Naive B cell (primary cell): ENCODE measurements around the gene AP4M1. TPM values are rescaled to one million over a fixed set of nuclear protein-coding genes. Genes with fewer than 3 reads are reported as not detected.

Experiments used
- ATAC-seq, 2 donors: fragments of 150-1000 bp; cut with Tn5 transposase; 2 replicates each; pipeline ENCODE4 v1.10.0; 2021; ENCODE audit warnings: low read depth in 2 of 2, mild to moderate bottlenecking in 2 of 2, moderate library complexity in 2 of 2
- DNase-seq: peaks from one replicate; pipeline ENCODE4 v3.0.0; 2022
- H3K27ac Mint-ChIP-seq, 6 donors: one replicate each; pipeline ENCODE4 v1.8.0; 2020 to 2022; ENCODE audit warnings: mild to moderate bottlenecking in 6 of 6, mixed read lengths in 6 of 6, moderate library complexity in 5 of 6, inconsistent platforms in 2 of 6
- H3K27me3 Mint-ChIP-seq, 3 donors: one replicate each; pipeline ENCODE4 v1.8.0; 2021 to 2022; ENCODE audit warnings: mixed read lengths in 3 of 3, mild to moderate bottlenecking in 1 of 3
- H3K36me3 Mint-ChIP-seq, 2 donors: one replicate each; pipeline ENCODE4 v1.8.0; 2020 to 2022; ENCODE audit warnings: mixed read lengths in 2 of 2, inconsistent platforms in 1 of 2, mild to moderate bottlenecking in 1 of 2
- H3K4me1 Mint-ChIP-seq, 3 donors: one replicate each; pipeline ENCODE4 v1.8.0; 2020 to 2022; ENCODE audit warnings: mixed read lengths in 3 of 3, inconsistent platforms in 1 of 3, mild to moderate bottlenecking in 1 of 3, moderate library complexity in 1 of 3
- H3K4me3 Mint-ChIP-seq, 8 donors: one replicate each; pipeline ENCODE4 v1.8.0; 2020 to 2022; ENCODE audit warnings: mild to moderate bottlenecking in 8 of 8, mixed read lengths in 8 of 8, moderate library complexity in 8 of 8, inconsistent platforms in 2 of 8
- H3K9me3 Mint-ChIP-seq, 7 donors: one replicate each; pipeline ENCODE4 v1.8.0; 2020 to 2022; ENCODE audit warnings: mixed read lengths in 7 of 7, mild to moderate bottlenecking in 5 of 7, inconsistent platforms in 2 of 7, moderate library complexity in 1 of 7
- polyA plus RNA-seq, 6 donors: library from polyadenylated mRNA; unstranded; fragments of 300-500 nt; fragmentation: Illumina TruSeq; gene quantifications; one replicate each; pipeline ENCODE4 v1.2.3, GENCODE V29; 2021; ENCODE audit warnings: low read depth in 6 of 6

The AP4M1 gene, protein sequence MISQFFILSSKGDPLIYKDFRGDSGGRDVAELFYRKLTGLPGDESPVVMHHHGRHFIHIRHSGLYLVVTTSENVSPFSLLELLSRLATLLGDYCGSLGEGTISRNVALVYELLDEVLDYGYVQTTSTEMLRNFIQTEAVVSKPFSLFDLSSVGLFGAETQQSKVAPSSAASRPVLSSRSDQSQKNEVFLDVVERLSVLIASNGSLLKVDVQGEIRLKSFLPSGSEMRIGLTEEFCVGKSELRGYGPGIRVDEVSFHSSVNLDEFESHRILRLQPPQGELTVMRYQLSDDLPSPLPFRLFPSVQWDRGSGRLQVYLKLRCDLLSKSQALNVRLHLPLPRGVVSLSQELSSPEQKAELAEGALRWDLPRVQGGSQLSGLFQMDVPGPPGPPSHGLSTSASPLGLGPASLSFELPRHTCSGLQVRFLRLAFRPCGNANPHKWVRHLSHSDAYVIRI
- polyA plus RNA-seq = 1 to 10 TPM; 3.3 to 6.8 (median 5.6) TPM

DNA sequence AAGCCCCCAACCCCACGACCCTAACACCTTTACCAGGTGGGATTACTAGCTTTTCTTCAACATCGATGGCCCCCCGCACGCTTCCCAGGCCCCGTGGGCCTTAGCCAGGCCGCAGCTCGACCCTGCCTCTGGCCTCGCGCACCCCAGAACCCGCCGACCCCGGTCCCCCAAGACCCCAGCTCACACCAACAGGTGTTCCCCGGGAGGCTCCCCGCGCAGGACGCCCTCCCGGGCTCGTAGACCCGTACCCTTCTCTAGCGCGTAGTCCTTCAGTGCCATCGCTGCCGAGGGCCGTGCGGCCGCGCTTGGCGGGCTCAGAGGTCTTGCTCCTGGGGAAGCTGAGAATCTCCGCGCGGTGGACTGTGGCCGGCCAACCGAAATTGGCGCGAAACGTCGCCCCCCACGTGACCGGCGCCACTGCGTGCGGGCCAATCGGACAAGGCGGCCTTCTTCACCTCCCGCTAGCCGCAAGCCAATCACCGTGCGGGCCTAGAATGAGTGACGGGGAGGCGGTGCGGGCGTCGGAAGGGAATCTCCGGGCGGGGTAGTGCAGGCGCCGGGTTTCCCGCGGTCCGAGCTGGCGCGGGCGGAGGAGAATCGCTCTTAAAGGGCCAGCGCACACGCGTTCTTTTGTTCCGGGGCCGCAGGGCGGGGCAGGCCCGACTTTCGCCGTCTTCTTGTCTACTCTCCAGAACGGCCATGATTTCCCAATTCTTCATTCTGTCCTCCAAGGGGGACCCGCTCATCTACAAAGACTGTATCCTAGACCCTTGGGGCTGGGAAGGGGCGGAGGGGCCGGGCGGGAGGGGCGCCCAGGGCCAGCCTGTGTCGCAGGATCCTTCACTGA, at the start of gene AP4M1, which contains the start of gene MCM7:
TSS of gene AP4M1 (plus strand) at position 628 of the 847 bp plus-strand sequence. CDS start at position 700, 72 bp downstream.
TSS of gene MCM7 (minus strand) at position 382 of the 847 bp plus-strand sequence. CDS start at position 279, 103 bp downstream.
- no peaks in the 10 kb centered on the region for H3K27me3 Mint-ChIP-seq
- H3K4me3 Mint-ChIP-seq = peak within 1 kb of the TSS; percentile 91 to 98 (median 96)
- ATAC-seq (peak; percentile 85 to 86), DNase-seq (peak; percentile 97)
- no peaks in the 10 kb centered on the region for H3K9me3 Mint-ChIP-seq
- H3K27ac Mint-ChIP-seq = peak within 1 kb of the TSS; percentile 97 to 99 (median 98)
- H3K36me3 Mint-ChIP-seq = peaks cover 16 to 27% of the 10 kb centered on the region in 2 donors
- peaks cover 40 to 59% (median 40%) of the 10 kb centered on the region in 3 donors for H3K4me1 Mint-ChIP-seq

GRCh38 chr7:100053215-100053614, 48.2 kb upstream of the AP4M1 start:
- ATAC-seq (no peak), DNase-seq (peak; percentile 15)
- Mint-ChIP-seq H3K4me3 (peak overlapping the region in 1 of 8 donors; percentile 77), H3K4me1 (peaks cover 13 to 20% (median 17%) of the 10 kb centered on the region in 3 donors), H3K36me3 (no peaks in the 10 kb centered on the region), H3K27me3 (no peaks in the 10 kb centered on the region), H3K27ac (peak overlapping the region in 1 of 6 donors; percentile 77), H3K9me3 (no peaks in the 10 kb centered on the region)

DNA sequence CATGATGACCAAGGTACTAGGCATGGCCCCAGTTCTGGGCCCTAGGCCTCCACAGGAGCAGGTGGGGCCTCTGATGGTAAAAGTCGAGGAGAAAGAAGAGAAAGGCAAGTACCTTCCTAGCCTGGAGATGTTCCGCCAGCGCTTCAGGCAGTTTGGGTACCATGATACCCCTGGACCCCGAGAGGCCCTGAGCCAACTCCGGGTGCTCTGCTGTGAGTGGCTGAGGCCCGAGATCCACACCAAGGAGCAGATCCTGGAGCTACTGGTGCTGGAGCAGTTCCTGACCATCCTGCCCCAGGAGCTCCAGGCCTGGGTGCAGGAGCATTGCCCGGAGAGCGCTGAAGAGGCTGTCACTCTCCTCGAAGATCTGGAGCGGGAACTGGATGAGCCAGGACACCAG, 44.4 kb upstream of the AP4M1 start:
- Mint-ChIP-seq H3K27ac (peak overlapping the region in 1 of 6 donors; percentile 31), H3K36me3 (peaks cover 4 to 7% of the 10 kb centered on the region in 2 donors), H3K27me3 (no peaks in the 10 kb centered on the region), H3K4me3 (no peak overlapping the region), H3K9me3 (no peaks in the 10 kb centered on the region), H3K4me1 (peaks cover 2 to 15% (median 4%) of the 10 kb centered on the region in 3 donors)
- DNase-seq (no peak), ATAC-seq (no peak)

GRCh38 chr7:100059251-100059739, 42.1 kb upstream of the AP4M1 start:
- peaks cover 2 to 11% (median 4%) of the 10 kb centered on the region in 3 donors for H3K4me1 Mint-ChIP-seq
- no peaks in the 10 kb centered on the region for H3K27me3 Mint-ChIP-seq
- no peaks in the 10 kb centered on the region for H3K9me3 Mint-ChIP-seq
- no peak overlapping the region for H3K27ac Mint-ChIP-seq
- DNase-seq (no peak), ATAC-seq (no peak)
- peaks cover 7 to 13% of the 10 kb centered on the region in 2 donors for H3K36me3 Mint-ChIP-seq
- H3K4me3 Mint-ChIP-seq = no peak overlapping the region

DNA sequence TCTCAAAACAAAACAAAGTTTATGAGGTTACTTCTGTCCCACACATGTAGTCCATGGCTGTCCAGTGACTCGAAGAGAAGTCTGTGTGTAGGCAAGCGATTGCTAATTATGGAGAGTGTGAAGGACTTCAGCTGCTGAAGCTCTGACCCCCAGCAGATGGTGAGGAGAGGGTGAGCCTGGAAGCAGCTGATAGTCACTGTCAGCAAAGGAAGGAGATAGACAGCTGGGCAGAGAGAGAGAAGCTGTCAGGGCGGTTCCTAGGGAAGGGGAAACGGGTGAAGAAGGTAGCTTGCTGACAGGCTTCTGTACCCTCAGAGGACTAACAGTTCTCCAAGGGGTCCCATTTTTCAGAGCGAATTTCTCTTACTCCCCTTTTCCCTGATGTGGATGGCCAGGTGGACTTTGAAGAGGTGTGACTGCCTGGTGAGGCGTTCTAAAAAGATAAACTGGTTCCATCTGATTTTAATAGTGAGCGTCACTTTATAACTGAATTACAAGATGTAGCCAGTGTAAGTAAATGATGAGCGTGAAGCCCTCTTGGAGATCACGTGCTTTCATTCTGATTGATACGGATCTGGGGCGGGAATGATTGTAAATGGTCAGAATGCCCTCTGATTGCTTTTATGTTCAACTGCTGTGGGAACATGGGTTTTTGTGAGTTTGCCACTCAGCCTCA, 39.8 kb upstream of the AP4M1 start:
- Mint-ChIP-seq H3K27ac (no peak overlapping the region), H3K4me1 (peaks cover 2 to 11% (median 4%) of the 10 kb centered on the region in 3 donors), H3K4me3 (no peak overlapping the region), H3K27me3 (no peaks in the 10 kb centered on the region), H3K36me3 (peaks cover 7 to 16% of the 10 kb centered on the region in 2 donors), H3K9me3 (no peaks in the 10 kb centered on the region)
- ATAC-seq (no peak), DNase-seq (no peak)

GRCh38 chr7:100063376-100063775, 38.1 kb upstream of the AP4M1 start:
- Mint-ChIP-seq H3K27ac (no peak overlapping the region), H3K9me3 (no peaks in the 10 kb centered on the region), H3K27me3 (no peaks in the 10 kb centered on the region), H3K4me1 (peaks cover 0 to 8% (median 4%) of the 10 kb centered on the region in 3 donors), H3K36me3 (peaks cover 7 to 16% of the 10 kb centered on the region in 2 donors), H3K4me3 (no peak overlapping the region)
- no peak for DNase-seq
- ATAC-seq = no peak

GRCh38 chr7:100064162-100064561, 37.3 kb upstream of the AP4M1 start:
- Mint-ChIP-seq H3K36me3 (peaks cover 7 to 16% of the 10 kb centered on the region in 2 donors), H3K27me3 (no peaks in the 10 kb centered on the region), H3K4me1 (peaks cover 0 to 8% (median 4%) of the 10 kb centered on the region in 3 donors), H3K4me3 (no peak overlapping the region), H3K27ac (no peak overlapping the region), H3K9me3 (no peaks in the 10 kb centered on the region)
- no peak for ATAC-seq
- DNase-seq = no peak

DNA sequence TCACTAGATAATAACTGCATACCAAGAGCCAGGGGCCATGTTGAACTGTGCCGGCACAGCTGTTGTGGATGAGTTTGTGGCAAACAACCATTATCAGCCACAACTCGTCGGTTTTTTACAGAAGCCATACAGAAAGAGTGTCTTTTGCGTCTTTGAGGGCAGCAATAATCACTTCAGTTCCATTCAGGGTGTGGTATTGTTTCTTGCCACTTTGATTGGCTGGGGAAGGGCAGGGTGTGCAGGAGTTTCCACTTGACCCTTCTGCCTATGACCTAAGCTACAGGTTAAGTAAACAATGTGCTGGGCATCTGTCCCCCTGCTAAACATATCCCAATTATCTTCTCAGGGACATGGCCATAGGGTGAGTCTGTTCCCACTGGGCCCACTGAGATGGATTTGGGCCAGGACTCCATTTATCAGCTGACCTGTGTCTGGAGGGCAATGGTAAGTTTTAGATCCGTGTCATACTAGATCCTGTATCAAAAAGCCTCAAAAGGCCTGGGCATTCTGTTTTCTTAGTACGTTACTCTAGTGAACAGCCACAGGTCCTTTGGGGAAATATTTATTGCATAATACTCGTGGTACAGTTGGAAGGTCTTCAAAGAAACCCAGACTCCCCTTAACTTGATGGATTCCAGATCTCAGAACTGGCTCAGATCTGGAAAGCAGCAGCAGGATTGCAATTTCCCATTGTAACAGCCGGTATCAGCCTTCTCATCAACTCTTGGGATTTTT, 35.8 kb upstream of the AP4M1 start:
- DNase-seq = no peak
- peaks cover 14 to 21% of the 10 kb centered on the region in 2 donors for H3K36me3 Mint-ChIP-seq
- peaks cover 0 to 4% (median 4%) of the 10 kb centered on the region in 3 donors for H3K4me1 Mint-ChIP-seq
- H3K9me3 Mint-ChIP-seq = peaks cover 0 to 9% (median 5%) of the 10 kb centered on the region in 7 donors
- no peak for ATAC-seq
- H3K27me3 Mint-ChIP-seq = no peaks in the 10 kb centered on the region
- peak overlapping the region in 1 of 6 donors; percentile 29 for H3K27ac Mint-ChIP-seq
- H3K4me3 Mint-ChIP-seq = no peak overlapping the region

DNA sequence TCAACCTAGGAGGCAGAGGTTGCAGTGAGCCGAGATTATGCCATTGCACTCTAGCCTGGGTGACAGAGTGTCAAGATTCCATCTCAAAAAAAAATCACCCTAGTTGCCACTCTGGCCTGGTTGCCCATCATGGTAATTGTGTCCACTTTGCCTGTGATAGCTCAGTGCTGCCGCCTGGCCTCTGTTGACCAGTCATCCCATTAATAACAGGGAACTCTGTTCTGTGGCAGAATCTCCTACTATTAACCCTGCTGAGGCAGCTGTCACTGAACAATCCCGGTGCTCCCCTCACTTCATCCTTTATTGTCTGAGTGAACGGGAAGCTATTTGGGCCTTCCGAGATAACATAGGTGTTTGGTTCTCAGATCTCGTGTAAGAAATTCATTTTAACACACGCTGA, 34.5 kb upstream of the AP4M1 start:
- H3K9me3 Mint-ChIP-seq = peaks cover 8 to 22% (median 18%) of the 10 kb centered on the region in 7 donors
- no peak for ATAC-seq
- H3K4me1 Mint-ChIP-seq = no peaks in the 10 kb centered on the region
- no peak overlapping the region for H3K4me3 Mint-ChIP-seq
- DNase-seq = no peak
- H3K27me3 Mint-ChIP-seq = no peaks in the 10 kb centered on the region
- peaks cover 20 to 34% of the 10 kb centered on the region in 2 donors for H3K36me3 Mint-ChIP-seq
- H3K27ac Mint-ChIP-seq = no peak overlapping the region

DNA sequence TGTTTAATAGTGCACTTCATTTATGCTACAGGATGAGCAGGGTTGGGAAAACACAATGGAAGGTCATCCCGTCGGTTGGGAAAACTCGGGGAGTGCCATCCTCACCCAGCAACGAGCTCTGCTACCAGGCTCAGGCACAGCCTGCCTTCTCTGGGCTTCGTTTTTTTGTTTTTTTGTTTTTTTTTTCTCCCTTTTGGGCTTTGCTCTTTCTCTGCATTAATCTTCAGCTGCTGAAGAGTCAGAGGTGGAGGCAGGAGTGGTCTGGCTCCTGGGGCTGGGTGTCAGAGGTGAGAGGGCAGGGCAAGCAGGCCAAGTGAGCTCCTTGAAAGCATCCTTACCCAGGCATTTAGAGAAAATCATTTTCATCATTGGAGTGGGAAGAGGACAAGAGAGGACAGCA, 31.5 kb upstream of the AP4M1 start:
- H3K36me3 Mint-ChIP-seq = peaks cover 41 to 42% of the 10 kb centered on the region in 2 donors
- peaks cover 14 to 34% (median 29%) of the 10 kb centered on the region in 7 donors for H3K9me3 Mint-ChIP-seq
- peak overlapping the region in 2 of 8 donors; percentile 33 to 66 for H3K4me3 Mint-ChIP-seq
- ATAC-seq (no peak), DNase-seq (no peak)
- H3K4me1 Mint-ChIP-seq = peaks cover 0 to 3% (median 2%) of the 10 kb centered on the region in 3 donors
- H3K27me3 Mint-ChIP-seq = no peaks in the 10 kb centered on the region
- no peak overlapping the region for H3K27ac Mint-ChIP-seq

DNA sequence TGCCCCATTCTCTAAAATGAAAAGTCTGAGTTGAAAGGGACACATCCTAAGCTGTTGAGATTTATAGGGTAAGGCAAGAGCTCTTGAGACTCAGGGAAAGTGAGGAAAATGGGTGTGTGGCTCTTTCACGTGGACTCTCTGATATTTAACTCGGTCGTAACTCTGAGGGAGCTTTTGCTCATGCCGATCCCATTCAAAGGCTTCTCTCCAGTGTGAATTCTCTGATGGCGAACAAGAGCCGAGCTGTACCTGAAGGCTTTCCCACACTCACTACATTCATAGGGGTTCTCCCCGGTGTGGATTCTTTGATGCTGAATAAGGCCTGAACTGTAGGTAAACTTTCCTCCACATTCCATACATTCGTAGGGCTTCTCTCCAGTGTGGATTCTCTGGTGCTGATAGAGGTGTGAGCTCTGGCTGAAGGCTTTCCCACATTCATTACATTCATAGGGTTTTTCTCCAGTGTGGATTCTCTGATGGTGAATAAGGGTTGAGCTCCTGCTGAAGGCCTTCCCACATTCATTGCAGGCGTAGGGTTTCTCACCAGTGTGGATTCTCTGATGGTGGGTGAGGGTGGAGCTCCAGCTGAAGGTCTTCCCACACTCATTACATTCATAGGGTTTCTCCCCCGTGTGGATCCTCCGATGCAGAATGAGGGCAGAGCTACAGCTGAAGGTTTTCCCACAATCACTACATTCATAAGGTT, 30.3 kb upstream of the AP4M1 start:
- H3K27me3 Mint-ChIP-seq = no peaks in the 10 kb centered on the region
- peaks cover 53 to 54% of the 10 kb centered on the region in 2 donors for H3K36me3 Mint-ChIP-seq
- H3K4me3 Mint-ChIP-seq = no peak overlapping the region
- no peak overlapping the region for H3K27ac Mint-ChIP-seq
- DNase-seq (no peak), ATAC-seq (no peak)
- peaks cover 14 to 34% (median 29%) of the 10 kb centered on the region in 7 donors for H3K9me3 Mint-ChIP-seq
- H3K4me1 Mint-ChIP-seq = peaks cover 0 to 8% (median 7%) of the 10 kb centered on the region in 3 donors

GRCh38 chr7:100072462-100072861, 29.0 kb upstream of the AP4M1 start:
- ATAC-seq (no peak), DNase-seq (no peak)
- Mint-ChIP-seq H3K36me3 (peaks cover 57% of the 10 kb centered on the region in 2 donors), H3K27ac (peak overlapping the region in 2 of 6 donors; percentile 39 to 87), H3K4me1 (peaks cover 0 to 8% (median 7%) of the 10 kb centered on the region in 3 donors), H3K9me3 (peaks cover 14 to 34% (median 29%) of the 10 kb centered on the region in 7 donors), H3K4me3 (no peak overlapping the region), H3K27me3 (no peaks in the 10 kb centered on the region)
